Myocyte (in vitro differentiated cells): ENCODE data around the gene UST. TPM values are rescaled to one million over a fixed set of nuclear protein-coding genes. Genes with fewer than 3 reads are reported as not detected.
"Not testable (repeated sequence)": the region's sequence is repeated elsewhere in the genome, so short reads cannot be mapped to it uniquely, and the experiment has no call there.

Source experiments
- DNase-seq: peaks from one replicate; pipeline ENCODE4 v3.0.0-alpha.2; 2012; ENCODE audit warnings: low read depth
- total RNA-seq: library from RNA; depleted of rRNA; stranded (reverse); fragments of >200 nt; gene quantifications from 2 replicates; pipeline ENCODE4 v1.2.3, GENCODE V29; 2014

UST gene
- total RNA-seq, 1 donor from 2014 or later, result 10.7 TPM

DNA sequence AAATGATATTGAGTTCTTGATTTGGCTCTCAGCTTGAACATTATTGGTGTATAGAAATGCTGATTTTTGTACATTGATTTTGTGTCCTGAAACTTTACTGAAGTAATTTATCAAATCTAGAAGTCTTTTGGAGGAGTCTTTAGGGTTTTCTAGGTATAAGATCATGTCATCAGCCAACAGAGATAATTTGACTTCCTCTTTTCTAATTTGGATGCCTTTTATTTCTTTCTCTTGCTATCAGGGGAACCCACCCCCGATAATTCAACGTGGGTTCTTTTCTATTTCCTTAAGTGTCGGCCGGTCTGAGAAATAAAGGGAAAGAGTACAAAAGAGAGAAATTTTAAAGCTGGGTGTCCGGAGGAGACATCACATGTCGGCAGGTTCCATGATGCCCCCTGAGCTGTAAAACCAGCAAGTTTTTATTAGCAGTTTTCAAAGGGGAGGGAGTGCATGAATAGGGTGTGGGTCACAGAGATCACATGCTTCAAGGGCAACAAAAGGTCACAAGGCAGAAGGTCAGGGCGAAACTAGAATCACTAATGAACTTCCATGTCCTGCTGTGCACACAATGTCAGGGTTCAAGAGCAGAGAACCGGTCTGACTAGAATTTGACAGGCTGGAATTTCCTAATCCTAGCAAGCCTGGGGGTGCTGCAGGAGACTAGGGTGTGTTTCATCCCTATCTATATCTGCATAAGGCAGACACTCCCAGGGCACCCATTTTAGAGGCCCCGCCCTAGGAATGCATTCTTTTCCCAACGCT is 17.6 kb downstream of the UST start:
- DNase-seq, result not testable (repeated sequence)

- DNase-seq, result no peak
Measured at GRCh38 chr6:148765898-148766808, 19.3 kb downstream of the UST start.

- no peak for DNase-seq
Measured at GRCh38 chr6:148768646-148769270, 21.9 kb downstream of the UST start.

DNA sequence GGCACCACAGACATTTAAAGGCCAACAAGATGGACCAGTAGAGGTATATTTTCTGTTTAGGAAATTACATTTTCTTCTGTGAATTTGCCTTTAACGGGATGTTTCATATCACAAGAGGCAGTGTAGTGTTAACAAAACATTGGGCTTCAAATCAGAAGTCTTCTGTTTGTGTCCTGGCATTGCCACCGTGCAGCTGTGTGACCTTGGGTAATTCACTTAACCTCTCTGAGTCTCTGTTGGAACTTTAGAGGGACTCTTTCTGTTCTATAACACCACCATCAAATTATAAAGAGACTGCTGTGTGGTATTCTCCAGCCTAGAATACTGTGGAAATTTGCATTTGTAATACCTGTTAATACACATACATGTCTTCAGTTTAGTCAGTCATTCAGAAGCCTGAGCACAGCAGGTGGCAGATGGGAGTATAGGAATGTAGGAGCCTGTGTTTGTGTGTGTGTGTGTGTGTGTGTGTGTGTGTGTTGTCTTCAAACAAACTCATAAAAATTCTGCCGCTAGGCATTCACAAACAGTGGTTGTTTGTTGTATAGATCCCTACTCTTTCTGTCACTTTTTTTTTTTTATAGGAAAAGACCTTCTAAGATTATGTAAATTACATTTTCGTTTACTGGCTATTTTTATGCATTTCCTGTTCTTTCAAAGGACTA is 22.6 kb downstream of the UST start:
- DNase-seq, result no peak

DNA sequence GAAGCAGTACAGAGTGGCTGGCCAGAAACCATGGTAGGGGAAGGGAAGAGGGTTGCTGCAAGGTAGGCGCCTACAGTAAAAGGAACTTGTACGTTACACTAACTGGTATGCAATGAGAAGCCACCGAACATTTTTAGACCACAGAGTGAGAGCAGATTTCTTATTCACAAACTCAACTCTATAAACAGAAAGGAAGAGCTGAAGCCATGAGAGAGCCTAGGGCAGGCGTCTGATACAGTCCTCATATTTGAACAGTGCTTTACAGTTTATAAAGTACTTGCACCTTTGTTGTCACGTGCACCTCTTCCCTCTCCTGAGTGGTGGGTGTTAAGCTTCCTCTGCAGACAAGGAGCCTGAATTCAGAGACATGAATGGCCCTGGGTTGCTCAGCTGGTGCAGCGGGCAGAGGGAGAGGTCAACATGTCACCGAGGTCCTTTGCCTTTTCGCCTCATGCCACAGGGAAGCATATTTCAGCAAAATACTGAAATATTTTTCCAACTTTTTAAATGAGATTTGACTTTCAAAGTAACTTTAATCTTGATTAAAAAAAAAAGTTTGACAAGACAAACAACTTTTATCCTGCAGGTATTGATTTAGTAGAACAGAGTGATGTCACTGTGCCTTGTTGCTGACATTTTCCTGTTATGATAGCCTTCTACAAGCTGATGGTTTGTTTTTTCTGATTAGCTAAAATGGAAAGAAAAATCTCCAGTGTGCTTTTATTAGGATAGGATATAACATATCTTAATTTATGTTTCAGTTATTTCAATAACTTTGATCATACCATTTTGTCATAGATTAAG is 23.8 kb downstream of the UST start:
- no peak for DNase-seq

- DNase-seq, result peak; percentile 22
Measured at GRCh38 chr6:148771212-148771601, 24.4 kb downstream of the UST start.

- no peak for DNase-seq
Measured at GRCh38 chr6:148771896-148772554, 25.2 kb downstream of the UST start.

GRCh38 chr6:148775161-148775560 is 28.3 kb downstream of the UST start:
- no peak for DNase-seq

DNA sequence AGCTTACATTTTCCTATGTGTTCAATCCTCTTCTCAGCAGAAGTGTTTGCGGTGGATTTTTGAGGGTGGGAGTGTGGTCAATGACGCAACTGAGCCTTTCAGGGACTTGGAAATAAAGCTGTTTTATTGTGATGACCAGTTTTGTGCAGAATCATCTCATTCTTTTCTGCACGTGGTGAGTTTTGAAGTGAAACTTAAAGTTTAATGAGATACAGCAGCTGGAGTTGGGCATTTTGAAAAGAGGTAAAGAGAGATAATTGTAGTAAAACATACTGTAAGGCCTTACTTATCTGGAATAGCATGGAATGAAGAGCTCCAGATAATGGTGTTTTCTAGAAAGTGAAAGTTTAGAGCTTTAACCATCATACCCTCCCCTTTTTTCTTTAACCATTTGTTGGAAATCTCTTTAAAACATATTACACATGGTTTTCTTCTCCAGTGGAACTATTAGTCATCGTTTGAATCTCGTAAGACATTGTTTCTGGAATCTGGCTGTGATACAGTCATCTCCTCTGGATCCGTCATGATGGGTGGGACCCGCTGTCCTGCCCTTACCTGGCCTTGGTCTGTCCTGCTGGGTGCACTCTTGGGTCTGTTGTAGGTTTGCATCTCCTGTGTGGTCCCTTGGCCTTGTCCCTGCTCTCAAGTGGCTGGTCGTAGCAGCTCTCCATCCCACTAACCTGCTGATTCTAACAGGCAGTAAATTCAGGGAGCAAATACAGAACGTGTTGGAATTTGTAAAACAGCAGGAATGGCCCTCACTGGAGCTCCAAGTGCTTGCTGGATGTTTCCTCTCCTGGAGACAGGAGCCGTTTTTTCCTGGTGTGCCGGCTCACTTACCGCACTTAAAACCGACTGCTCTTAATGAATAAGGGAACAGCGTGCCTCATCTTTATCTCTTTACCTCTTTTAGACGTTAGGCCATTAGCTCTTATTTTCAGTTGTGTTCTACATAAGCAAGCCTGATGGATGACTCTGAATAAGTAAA is 29.8 kb downstream of the UST start:
- DNase-seq, result peak; percentile 30

- DNase-seq, result no peak
Measured at GRCh38 chr6:148779142-148779562, 32.3 kb downstream of the UST start.

DNA sequence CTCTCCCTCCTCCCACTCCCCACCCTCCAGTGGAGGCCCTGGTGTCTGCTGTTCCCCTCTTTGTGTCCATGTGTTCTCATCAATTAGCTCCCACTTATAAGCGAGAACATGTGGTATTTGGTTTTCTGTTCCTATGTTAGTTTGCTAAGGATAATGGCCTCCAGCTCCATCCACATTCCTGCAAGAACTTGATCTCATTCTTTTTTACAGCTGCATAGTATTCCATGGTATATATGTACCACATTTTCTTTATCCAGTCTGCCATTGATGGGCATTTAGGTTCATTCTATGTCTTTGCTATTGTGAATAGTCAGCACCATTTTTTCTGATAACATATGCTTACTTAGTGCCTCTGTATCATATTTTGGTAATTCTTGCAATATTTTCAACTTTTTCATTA is 33.6 kb downstream of the UST start:
- DNase-seq, result not testable (repeated sequence)

DNA sequence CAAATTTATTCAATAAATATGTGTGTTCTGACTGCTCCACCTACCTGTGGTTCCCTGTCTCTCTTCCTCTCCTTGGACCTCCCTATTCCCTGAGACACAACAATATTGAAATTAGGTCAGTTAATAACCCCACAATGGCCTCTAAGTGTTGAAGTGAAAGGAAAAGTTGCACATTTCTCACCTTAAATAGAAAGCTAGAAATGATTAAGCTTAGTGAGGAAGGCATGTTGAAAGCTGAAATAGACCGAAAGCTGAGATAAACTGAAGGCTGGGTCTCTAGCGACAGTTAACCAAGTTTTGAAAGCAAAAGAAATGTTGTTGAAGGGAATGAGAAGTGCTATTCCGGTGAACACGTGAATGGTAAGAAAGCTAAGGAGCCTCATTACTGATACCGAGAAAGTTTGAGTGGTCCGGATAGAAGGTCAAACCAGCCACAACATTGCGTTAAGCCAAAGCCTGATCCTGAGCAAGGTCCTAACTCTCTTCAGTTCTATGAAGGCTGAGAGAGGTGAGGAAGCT is 34.1 kb downstream of the UST start:
- DNase-seq, result no peak

DNA sequence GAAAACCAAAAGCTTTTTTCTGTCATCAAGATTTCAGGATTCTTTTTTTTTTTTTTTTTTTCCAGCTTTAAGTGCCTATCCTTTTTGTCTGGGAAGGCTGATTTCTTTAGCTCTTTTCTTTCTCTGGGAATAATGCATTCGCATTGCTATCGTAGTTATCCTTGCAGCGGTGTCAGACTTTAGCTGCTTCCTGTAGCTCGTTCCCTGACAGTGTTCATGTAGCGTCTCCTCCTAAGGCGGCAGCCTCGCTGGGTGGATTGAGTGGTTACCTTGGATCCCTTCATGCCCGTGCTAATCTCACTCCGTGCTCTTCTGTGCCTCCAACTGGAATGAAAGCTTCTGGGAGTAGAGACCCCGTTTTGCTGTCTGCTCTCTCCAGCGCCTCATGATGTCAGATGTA is 43.1 kb downstream of the UST start:
- no peak for DNase-seq

GRCh38 chr6:148790404-148790803 is 43.6 kb downstream of the UST start:
- DNase-seq, result no peak

GRCh38 chr6:148790817-148791216 is 44.0 kb downstream of the UST start:
- no peak for DNase-seq

GRCh38 chr6:148791372-148791771 is 44.5 kb downstream of the UST start:
- no peak for DNase-seq

DNA sequence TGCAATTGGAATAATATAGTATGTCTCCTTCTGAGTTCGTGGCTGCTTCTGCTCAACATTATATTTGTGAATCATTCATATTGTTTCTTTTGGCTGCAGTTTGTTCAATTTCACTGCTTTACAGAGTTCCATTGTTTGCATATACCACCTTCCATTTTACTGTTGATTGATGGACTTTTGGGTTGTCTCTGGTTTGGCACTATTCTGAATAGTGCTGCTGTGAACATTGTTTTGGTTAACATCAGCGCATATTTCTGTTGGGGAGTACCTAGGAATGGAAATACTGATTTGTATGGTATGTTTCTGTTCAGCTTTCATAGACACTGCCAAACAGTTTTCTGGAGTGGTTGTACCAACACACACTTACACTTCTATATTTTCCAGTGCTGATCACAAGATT is 46.9 kb downstream of the UST start:
- no peak for DNase-seq

GRCh38 chr6:148794797-148795196 is 48.0 kb downstream of the UST start:
- DNase-seq, result no peak

DNA sequence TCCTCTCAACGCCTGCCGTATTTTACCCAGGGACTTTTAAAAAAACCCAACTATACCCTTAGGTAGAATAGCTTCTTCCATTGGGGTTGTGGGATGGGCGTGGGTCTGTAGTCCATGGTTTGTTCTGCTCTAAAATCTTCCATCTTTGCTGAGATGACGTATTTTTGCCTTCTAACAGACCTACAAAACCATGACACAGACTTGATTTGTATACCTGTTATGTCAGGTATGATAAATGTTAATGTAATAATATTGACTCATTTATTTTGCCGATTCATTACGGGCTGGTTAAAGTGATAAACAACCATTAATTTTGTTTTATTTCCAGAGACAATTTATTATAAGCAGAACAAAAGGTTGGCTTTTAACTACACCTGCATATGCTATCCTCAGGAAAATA is 48.7 kb downstream of the UST start:
- no peak for DNase-seq
